GM21737 (cell line): Measurements from ENCODE around the gene DPM3.
A peak's percentile ranks its signal among the peaks of the same experiment; 100 is the strongest.
"Not testable (repeated sequence)": the region's sequence is repeated elsewhere in the genome, so short reads cannot be mapped to it uniquely, and the experiment has no call there.

Source experiments
- ATAC-seq: cut with Tn5 transposase; IDR thresholded peaks from one replicate; pipeline ENCODE4 v1.9.1; 2021; ENCODE audit warnings: mild to moderate bottlenecking, moderate library complexity; ENCODE audit not compliant: unreplicated experiment

DPM3 gene

GRCh38 chr1:155162631-155163030 is 22.3 kb upstream of the DPM3 start:
- ATAC-seq = not testable (repeated sequence)

DNA sequence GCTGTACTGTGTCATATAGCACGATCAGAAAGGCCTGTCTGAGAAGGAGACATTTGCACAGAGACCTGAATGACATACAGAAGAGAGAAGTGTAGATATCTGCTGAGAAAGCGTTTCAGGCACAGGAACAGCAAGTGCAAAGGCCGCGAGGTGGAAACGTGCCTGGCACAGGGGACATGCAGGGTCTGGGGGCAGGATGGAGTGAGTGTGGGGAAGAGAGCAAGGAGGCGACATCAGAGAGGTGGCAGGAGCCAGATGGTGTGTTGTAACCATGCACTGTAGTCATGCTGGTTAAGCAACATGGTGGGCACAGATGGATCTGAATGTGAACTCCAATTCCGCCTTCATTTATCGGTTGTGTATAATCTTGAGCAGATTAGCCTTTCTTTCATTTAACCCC is 19.8 kb upstream of the DPM3 start:
- ATAC-seq = no peak

DNA sequence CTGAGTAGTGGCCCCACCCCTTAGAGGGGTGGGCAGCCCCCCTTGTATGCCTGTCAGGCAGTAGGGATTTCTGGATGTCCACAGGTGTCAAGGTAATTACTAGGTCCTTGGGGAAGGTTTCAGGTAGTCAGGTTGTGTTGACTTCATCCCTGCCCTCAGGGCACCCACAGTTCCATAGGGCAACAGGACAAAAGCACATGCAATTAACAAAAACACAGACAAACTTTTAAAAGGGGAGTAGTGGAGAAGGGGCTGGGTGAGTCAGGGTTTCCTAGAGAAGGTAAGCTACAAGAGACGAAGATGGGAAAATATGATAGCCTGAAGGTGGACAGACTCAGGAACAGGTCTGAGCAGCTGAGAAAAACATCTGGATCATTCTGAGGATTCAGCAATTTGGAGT is 18.7 kb upstream of the DPM3 start:
- no peak for ATAC-seq

DNA sequence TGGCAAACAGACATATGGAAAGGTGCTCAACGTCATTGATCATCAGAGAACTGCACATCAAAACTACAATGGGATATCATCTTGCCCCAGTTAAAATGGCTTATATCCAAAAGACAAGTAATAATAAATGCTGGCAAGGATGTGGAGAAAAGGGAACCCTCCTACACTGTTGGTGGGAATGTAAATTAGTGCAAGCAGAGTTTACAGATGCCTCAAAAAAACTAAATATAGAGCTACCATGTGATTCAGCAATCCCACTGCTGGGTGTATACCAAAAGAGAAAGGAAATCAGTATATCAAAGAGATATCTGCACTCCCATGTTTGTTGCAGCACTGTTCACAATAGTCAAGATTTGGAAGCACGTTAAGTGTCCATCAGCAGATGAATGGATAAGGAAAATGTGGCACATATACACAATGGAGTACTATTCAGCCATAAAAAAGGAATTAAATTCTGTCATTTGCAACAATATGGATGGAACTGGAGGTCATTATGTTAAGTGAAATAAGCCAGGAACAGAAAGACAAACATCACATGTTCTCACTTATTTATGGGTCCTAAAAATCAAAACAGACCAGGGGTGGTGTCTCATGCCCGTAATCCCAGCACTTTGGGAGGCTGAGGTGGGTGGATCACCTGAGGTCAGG is 15.8 kb upstream of the DPM3 start:
- not testable (repeated sequence) for ATAC-seq

DNA sequence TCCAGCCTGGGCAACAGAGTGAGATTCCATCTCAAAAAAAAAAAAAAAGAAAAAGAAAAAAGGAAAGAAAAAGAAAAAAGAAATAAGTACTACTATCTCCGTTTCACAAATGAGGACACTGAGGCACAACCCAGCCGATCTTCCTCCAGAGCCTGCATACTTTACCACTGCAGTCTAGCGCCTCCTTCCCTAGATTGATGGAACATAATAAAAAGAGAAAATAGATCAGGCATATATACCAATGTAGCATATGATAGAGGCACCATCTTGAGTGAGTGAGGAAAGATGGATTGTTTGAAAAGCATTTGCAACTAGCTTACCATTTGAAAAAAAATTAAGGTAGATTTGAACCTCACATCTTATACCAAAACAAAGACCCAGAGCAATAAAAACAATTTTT is 5.2 kb upstream of the DPM3 start:
- ATAC-seq = no peak

- no peak for ATAC-seq
Observed at GRCh38 chr1:155141749-155142148, 1.4 kb upstream of the DPM3 start.

- no peak for ATAC-seq
Observed at GRCh38 chr1:155140630-155140953, 261 bp upstream of the DPM3 start.

DNA sequence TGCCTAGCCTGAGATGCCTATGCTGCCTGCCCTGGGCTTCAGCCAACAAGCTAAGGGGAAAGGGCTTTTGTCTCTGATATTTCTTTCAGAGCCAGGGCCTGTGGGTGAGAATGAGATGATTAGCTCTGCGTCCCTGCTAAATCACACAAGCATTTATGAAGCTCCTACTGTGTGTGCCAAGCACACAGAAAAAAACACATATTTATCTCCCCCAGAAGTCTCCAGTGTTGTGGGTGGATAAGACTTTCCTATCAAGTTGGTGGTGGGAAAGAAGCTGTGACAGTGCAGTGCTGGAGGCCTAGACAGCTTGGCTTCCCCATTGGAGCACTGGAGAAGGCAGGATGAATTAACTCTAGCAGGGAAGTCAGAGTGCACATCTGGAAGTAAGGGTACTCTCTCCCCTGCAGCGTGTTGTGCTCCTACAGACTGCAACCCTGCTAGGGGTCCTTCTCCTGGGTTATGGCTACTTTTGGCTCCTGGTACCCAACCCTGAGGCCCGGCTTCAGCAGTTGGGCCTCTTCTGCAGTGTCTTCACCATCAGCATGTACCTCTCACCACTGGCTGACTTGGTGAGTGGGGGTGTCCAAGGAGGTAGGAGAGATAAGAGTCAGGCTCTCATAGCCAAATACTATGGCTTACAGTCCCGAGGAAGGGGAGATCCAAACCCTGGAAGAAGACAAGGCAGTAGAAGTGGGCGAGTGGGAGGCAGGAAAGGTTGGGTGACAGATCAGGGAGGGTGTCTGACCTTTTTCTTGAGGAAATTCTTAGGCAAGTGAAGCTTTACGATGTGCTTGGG is 3.0 kb downstream of the DPM3 start:
- ATAC-seq = no peak

- ATAC-seq = no peak
Observed at GRCh38 chr1:155136748-155137147, 3.6 kb downstream of the DPM3 start.

- peak; percentile 73 for ATAC-seq
Observed at GRCh38 chr1:155135415-155136028, 4.8 kb downstream of the DPM3 start, which contains the start of gene SLC50A1. Gene SLC50A1, plus strand, starts transcription at chr1:155135852. Its CDS starts 60 bp downstream, at chr1:155135912.

DNA sequence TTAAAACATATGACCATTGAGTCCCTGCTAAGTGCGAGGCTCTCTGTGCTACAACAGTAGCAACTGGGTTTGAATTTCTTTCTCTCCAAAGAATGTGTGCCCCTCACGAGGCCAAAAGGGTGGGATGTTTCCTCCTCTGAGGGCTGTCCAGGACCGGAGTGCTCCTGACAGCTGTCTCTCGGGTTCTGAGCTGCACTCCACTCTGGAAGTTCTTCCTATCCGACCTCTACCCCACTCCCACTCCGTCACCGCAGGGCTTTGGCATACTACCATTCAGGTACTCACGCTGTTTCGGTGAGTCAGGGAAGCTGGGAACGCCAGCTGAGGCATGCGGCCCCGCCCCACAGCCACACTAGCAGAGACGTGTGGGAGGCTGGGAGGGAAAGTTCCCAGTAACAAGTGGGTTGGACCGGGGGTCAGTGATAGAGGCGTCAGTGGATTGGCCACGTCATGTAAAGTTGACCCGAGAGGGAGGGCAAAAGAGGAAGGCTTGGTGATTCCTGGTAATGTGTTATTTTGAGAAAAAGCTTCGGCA is 5.4 kb downstream of the DPM3 start:
- no peak for ATAC-seq

DNA sequence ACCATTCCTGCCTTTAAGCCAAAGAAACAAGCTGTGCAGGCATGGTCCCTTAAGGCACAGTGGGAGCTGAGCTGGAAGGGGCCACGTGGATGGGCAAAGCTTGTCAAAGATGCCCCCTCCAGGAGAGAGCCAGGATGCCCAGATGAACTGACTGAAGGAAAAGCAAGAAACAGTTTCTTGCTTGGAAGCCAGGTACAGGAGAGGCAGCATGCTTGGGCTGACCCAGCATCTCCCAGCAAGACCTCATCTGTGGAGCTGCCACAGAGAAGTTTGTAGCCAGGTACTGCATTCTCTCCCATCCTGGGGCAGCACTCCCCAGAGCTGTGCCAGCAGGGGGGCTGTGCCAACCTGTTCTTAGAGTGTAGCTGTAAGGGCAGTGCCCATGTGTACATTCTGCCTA is 6.0 kb downstream of the DPM3 start:
- ATAC-seq = no peak

GRCh38 chr1:155133799-155134281 is 6.5 kb downstream of the DPM3 start:
- no peak for ATAC-seq

DNA sequence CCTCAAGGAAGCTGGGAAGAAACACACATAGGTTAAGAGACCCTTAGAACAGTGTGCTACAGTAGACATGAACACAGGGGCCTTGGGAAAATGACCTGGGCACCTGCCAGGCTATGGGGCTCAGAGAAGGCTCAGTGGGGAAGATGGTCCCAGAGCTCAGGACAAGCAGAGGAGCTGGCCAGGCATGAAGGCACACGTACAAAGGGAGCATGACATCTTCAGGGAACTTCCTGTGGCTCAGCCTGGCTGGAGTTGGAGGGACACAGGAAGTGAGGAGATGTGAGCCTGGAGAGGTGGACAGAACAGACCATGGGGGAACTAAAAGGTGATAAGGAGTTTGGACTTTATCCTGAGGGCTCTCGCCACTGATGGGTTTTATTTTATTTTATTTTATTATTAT is 8.5 kb downstream of the DPM3 start:
- ATAC-seq = no peak

- no peak for ATAC-seq
Observed at GRCh38 chr1:155131285-155131684, 9.0 kb downstream of the DPM3 start.

DNA sequence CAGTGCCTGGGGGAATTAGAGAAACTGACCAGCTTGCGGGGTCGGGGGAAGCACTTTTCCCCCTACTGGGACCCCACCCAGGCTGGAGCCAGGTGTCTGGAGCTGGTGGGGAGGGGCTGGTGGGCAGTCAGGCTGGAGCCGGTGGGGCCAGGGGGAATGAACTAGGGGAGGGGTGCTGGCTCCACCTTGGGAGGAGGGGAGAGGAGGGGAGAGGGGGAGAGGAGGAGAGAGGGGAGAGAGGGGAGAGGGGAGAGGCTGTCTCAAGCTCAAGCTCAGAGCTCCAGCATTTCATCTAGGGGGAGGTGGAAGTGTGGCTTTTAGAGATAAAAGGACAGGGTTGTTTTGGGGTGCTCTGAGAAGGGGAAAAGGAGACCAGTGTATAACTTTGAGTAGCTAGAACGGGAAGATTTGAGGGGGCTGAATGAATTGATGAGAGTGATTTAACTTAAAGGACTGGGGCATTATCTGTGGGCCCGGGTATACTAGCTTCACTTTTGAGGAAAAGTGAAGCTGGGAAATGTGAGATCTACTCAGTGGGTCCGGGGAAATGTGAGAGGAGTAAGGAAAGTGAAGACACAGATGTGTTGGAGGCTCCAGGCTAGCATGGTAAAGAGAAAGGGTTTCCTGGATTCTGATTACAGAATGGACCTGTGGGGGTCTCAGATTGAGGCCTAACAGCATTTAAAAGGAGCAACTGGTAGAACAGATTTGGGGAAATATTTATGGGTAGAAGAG is 9.9 kb downstream of the DPM3 start:
- no peak for ATAC-seq

- ATAC-seq = no peak
Observed at GRCh38 chr1:155128755-155129473, 11.4 kb downstream of the DPM3 start.

GRCh38 chr1:155127967-155128754 is 12.2 kb downstream of the DPM3 start:
- ATAC-seq = no peak

- ATAC-seq = no peak
Observed at GRCh38 chr1:155127105-155127966, 13.0 kb downstream of the DPM3 start, which contains the start of gene EFNA1. Gene EFNA1, plus strand, starts transcription at chr1:155127876. Its CDS starts 102 bp downstream, at chr1:155127978.
